GM18907 (cell line): ENCODE results near the gene SECISBP2L.
A peak's percentile ranks its signal among the peaks of the same experiment; 100 is the strongest.

Source experiments
- ATAC-seq: cut with Tn5 transposase; IDR thresholded peaks from one replicate; pipeline ENCODE4 v1.9.1; 2021; ENCODE audit warnings: mild to moderate bottlenecking, moderate library complexity; ENCODE audit not compliant: unreplicated experiment

The SECISBP2L gene

DNA sequence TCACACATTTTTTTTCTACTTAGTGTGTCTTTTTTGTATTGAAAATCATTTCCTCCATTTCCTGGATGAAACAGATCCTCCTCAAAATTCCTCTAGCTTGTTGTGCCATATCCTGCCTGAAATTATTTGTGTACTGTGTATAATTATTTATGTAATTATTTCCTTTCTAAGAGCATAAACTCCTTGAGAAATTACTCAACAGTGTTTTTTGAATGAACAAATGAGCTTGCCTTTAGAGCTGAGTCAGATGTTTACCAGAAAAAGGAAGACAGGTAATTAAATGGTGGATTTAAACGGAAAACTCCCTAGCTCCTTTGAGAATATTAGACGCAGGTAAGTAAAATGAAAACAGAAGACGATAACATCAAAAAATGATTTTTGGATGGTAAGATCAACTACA is 13.2 kb upstream of the SECISBP2L start:
- ATAC-seq: no peak

DNA sequence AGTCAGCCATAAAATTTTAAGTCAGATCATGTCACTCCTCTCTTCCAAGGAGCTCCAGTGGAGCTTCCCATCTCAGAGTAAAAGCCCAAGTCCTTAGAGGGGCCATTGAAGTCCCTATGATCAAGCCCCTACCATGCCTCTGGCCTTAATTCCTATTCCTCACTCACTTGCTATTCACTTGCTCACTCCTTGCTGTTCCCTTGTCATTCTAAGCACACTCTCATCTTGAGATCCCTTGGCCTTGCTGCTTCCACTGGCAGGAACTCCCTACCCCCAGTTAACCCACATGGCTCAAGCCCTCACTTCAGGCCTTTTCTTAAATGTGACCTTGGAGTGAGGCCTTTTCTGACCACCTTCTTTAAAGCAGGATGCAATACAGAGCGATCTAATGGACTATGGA is 12.3 kb upstream of the SECISBP2L start:
- no peak for ATAC-seq

DNA sequence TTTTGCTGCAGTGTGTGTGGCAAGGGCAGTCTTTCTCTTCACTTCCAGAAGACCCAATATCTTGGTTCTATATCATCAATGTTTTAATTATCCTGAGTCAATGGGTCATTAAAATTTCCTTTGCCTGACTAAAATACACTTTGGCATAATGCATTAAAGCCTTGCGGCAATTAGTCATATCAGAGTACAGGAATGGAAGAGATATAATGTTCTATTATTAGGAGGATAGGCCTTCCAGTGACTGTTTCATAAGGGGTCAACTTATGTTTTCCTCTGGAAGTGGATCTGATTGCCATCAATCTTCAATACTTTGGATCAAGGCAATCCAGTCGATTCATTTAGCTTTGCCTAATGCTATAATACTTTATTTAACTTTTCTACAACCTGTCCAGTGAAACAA is 9.4 kb upstream of the SECISBP2L start:
- no peak for ATAC-seq

- no peak for ATAC-seq
Observed at GRCh38 chr15:49052662-49053061, 6.4 kb upstream of the SECISBP2L start.

GRCh38 chr15:49047456-49047855 is 1.2 kb upstream of the SECISBP2L start:
- no peak for ATAC-seq

GRCh38 chr15:49045751-49046219 is 461 bp downstream of the SECISBP2L start:
- peak; percentile 37 for ATAC-seq

DNA sequence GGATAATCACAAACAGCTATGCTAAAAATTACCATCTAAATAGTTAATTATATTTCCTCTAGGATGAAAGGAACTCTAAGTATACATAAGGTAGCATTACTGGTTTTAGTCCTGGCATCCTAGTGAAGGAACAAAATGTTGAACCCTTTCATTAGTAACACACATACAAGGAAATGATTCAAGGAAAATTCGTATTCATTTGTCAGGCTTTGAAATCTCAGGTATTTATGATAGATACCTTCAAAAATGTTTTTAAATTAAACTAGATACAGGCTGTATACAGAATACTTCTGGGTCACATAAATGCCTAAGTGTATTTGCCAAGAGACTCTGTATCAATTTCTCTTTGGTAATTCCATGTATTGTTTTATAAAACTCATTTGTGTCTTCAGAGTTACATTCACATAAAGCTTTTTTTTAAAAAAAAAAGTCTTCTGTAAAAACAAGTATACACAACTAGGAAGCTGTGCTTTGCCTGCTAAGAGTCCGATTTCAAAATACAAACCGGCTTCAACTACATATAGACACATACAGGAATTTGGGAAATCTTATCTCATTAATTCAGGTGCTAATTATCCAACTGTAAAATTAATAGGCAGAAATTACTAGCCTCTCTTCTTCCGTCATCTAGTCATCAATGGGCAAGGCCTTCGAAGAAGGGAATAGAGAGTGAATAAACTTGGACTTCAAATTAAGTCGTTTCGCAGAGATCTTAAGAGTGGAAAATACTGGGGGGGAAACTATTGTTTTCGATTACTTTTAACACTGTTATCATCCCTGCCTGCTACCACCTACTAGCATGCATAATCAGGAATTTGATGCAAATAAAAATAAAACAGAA is 1.3 kb downstream of the SECISBP2L start:
- ATAC-seq: no peak

DNA sequence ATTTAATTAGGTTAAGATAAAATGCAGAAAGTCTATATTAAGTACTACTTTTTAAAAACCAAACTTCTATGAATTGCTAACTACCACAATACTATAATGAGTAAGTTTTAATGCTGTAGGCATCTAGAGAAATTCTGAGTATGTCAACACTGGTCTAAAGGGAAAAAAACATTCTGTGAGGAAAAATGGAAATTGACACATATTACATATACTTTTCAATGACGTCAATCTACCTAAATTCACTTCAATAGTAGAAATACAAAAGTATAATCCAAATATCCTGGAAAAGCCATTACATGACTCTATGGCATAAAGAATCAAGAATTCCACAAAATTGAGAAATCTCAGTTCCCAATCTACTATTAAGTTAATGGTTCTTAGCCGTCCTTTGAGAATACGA is 2.2 kb downstream of the SECISBP2L start:
- no peak for ATAC-seq

DNA sequence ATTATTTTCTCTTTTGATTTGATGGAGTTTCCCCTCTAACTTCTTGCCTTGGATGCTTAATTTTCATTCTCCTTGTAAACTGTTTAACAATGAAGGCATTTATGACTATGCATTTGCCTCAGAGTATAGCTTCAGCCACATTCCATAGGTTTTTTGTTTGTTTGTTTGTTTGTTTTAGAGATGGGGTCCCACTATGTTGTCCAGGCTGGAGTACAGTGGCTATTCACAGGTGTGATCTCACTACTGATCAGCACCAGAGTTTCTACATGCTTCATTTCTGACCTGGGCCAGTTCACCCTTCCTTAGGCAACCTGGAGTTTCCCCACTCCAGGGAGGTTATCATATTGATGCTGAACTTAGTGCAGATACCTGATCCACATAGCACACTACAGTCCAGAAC is 4.1 kb downstream of the SECISBP2L start:
- ATAC-seq: no peak

- no peak for ATAC-seq
Observed at GRCh38 chr15:49041426-49041825, 4.8 kb downstream of the SECISBP2L start.

- ATAC-seq: no peak
Observed at GRCh38 chr15:49040151-49040550, 6.1 kb downstream of the SECISBP2L start.

- no peak for ATAC-seq
Observed at GRCh38 chr15:49038382-49038781, 7.9 kb downstream of the SECISBP2L start.

GRCh38 chr15:49037546-49037940 is 8.7 kb downstream of the SECISBP2L start:
- ATAC-seq: no peak

DNA sequence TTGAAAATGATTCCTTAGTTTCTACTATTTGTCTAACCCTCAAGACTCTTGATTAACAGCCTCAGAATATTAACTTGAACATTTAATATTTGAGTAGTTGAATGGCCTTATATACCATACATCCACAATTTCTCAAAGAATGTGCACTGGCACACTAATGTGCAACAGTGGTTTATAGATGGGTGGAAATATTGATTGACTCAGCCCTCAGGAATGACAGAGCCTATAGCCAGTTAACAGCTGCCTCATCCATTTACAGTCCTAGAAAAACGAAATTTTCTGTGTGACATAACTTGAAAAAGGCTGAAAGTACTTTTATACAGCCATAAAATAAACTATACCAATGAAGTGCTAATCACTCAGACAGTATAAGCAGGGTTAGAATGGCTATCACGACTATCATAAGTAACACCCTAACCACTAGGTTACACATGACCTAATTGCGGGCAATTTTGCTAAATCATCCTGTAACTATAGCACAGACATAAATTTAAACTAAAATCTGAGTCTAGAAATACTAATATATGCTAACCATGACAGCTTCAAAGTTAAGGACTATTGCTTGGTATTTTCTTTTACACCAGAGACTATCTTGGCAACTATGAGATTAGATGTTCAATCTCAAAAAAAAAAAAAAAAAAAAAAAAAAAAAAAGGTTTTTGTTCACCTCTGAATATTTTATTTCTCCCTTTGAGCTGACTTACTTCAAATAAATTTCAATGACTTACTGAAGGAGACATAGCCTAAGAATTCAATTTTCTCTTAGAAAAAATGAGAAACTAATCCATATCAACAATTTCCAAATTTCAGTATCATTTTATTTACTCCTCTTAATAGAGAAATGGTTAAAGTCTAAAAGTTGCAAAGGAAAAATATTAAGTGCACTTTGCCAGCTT is 9.3 kb downstream of the SECISBP2L start:
- ATAC-seq: no peak

DNA sequence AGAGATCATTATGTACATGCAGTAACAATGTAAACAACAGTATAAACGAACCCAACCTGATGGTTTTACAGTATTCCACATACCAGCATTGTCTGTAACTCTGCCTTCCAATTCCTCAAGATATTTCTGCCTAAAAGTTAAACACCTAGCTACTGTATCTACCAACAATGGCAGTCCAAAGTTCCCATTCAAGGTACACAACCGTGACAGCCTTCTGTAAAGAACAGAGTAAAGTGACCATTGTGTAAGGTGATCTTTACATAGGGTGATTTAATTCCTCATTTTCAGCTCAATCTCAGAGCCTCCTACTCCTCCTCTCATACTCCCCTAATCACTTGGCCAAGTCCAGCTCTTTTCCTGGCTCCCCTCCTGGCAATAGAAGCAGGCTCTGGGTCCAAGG is 10.4 kb downstream of the SECISBP2L start:
- ATAC-seq: no peak

DNA sequence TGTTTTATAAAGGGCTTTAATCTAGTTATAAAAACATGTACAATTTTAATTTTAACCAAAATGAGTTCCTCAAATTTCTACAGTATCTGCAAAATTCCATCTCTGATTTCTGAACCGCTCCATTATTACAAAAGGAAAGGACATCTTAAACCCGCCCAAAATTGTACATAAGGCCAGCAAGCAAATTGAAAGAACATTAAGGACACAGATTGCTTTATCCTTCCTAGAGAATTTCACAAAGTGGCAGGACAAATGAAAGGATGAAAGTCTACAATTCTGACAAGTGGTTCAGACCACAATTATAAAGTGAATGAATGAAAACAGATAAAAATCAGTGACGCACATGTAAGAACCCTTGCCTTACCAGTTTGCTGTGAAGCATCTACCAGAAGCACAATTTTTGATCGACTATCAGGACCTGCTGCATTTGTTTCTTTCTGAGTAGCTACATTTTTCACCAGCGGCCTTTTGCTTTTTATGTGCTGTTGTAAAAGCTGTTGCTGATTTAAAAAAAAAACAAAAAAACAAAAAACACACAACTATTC is 13.6 kb downstream of the SECISBP2L start:
- no peak for ATAC-seq

- no peak for ATAC-seq
Observed at GRCh38 chr15:49031804-49032203, 14.4 kb downstream of the SECISBP2L start.

GRCh38 chr15:49026700-49027099 is 19.5 kb downstream of the SECISBP2L start:
- ATAC-seq: no peak

GRCh38 chr15:49024840-49025239 is 21.4 kb downstream of the SECISBP2L start:
- ATAC-seq: peak; percentile 84

DNA sequence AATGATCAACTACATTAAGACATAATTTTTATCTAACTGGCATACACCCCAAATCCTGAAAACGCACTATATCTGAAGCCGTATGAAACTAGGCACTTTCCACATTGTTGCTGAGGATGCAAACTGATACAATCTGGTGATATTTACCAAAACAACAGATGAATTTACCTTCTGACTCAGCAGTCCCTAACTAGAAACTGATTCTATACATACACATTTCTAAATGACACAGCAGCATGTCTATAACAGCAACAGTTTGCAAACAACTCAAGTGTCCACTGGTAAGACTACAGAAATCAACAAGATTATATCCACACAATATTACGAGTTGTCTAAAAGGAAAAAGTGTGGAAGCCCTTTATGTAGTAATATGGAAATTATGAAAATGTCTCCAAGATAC is 22.9 kb downstream of the SECISBP2L start:
- peak; percentile 59 for ATAC-seq

- no peak for ATAC-seq
Observed at GRCh38 chr15:49015896-49016295, 30.4 kb downstream of the SECISBP2L start.

GRCh38 chr15:48999314-48999713 is 46.9 kb downstream of the SECISBP2L start:
- ATAC-seq: no peak
